IMR-90 (cell line): ENCODE measurements around the gene SATB2.

Source experiments
- CTCF ChIP-seq: conservative IDR thresholded peaks from 2 replicates; pipeline ENCODE4 v1.5.1; 2012; ENCODE audit warnings: mild to moderate bottlenecking, low read depth, low read length, improper control_type of control experiment
- MAFK ChIP-seq: IDR thresholded peaks from 2 replicates; pipeline ENCODE4 v1.6.1; 2012; ENCODE audit warnings: low read depth, low read length, improper control_type of control experiment
- MAZ ChIP-seq: IDR thresholded peaks from 2 replicates; pipeline ENCODE4 v1.6.1; 2012; ENCODE audit warnings: low read depth, mild to moderate bottlenecking, low read length, improper control_type of control experiment, moderate library complexity, borderline replicate concordance
- MXI1 ChIP-seq: IDR thresholded peaks from 2 replicates; pipeline ENCODE4 v1.6.1; 2012; ENCODE audit warnings: low read depth, mild to moderate bottlenecking, low read length, moderate library complexity, borderline replicate concordance
- NFE2L2 ChIP-seq: fragments of 150-350 bp; IDR thresholded peaks from 2 replicates; pipeline ENCODE4 v1.6.1; 2016; ENCODE audit warnings: low read depth, mild to moderate bottlenecking, low read length
- POLR2A ChIP-seq: IDR thresholded peaks from 2 replicates; pipeline ENCODE4 v1.6.1; 2012; ENCODE audit warnings: mild to moderate bottlenecking, low read depth, low read length
- RAD21 ChIP-seq: IDR thresholded peaks from 2 replicates; pipeline ENCODE4 v1.6.1; 2012; ENCODE audit warnings: low read length, improper control_type of control experiment
- RCOR1 ChIP-seq: IDR thresholded peaks from 2 replicates; pipeline ENCODE4 v1.6.1; 2012; ENCODE audit warnings: mild to moderate bottlenecking, low read length, improper control_type of control experiment; ENCODE audit not compliant: insufficient replicate concordance
- RFX5 ChIP-seq: IDR thresholded peaks from 2 replicates; pipeline ENCODE4 v1.8.0; 2012; ENCODE audit warnings: low read depth, mild to moderate bottlenecking, low read length, moderate library complexity

DNA sequence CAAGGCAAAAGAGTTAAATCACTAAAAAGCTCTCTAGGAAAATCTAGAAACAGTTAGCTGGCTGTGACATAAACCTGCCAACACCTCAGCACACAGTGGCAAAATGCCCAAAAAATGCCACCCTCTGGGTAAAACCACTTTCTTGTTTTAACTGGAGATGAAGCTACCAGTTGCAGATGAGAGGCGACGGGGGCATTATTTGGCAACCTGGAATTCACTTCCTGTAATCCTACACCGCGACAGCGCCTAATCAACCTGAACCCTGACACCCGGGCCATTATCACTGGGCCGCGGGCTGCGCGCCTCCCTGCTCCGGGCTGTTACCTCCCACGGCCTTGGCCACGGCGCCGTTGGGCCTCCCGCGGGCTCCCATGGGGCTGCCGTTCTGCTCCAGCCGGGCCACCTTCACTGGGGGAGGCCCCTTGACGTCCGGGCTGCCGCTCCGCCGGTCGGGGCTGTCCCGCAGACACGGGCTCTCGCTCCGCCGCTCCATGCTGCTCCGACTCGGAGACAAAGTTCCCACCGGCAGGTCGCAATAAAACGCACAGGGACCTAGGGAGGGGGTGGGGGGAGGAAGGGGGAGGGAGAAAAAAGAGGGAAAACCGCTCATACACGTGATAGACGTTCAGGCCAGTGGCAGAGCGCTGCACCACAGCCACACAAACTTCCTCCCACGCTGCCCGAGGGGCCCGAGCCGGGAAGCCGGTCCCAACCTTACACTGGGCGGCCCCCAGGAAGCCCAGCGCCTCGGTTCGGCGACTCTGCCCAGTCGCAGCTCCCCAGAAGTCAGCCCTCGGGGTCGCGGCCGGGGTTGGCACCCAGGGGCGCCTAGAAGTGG, 2.0 kb downstream of the SATB2 start:
- TF ChIP-seq MAZ = no peak
- TF ChIP-seq RAD21 = no peak
- no peak for TF ChIP-seq CTCF
- no peak for TF ChIP-seq POLR2A
- no peak for TF ChIP-seq MAFK
- no peak for TF ChIP-seq RFX5
- TF ChIP-seq RCOR1 = no peak
- no peak for TF ChIP-seq NFE2L2
- TF ChIP-seq MXI1 = no peak
